GM19324 (cell line): Measurements from ENCODE around the gene CYB5D1.
A peak's percentile ranks its signal among the peaks of the same experiment; 100 is the strongest.

Source experiments
- ATAC-seq: cut with Tn5 transposase; IDR thresholded peaks from one replicate; pipeline ENCODE4 v1.9.1; 2021; ENCODE audit warnings: mild to moderate bottlenecking, moderate library complexity; ENCODE audit not compliant: unreplicated experiment, low FRiP score

CYB5D1 gene

DNA sequence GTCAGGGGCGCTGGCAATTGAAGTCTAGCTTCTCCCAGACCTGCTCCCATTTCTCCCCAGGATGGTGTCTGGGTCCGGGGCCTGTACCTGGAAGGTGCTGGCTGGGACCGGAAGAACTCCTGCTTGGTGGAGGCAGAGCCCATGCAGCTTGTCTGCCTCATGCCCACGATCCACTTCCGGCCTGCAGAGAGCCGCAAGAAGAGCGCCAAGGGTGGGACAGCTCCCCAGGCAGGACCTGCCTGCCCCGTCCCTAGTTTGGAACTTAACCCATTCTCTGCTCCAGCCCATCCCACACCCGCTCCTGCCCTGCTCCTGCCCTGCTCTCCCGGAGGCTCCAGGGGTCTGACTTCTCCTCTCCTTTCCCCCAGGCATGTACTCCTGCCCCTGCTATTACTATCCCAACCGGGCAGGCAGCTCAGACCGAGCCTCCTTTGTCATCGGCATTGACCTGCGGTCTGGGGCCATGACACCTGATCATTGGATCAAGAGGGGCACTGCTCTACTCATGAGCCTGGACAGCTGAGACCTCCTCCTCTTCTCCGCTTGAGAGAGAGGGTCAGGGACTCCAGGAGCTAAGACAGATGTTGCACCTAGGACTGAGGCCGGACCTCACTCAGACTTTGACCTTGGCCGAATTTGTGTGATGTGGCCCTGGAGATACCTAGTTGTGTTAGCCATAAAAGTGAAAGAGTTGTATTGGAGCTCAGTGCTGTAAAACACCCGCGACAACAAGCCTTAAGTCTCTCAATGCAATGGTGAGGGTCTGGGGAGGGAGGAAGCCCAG, 24.6 kb upstream of the CYB5D1 start:
- no peak for ATAC-seq

DNA sequence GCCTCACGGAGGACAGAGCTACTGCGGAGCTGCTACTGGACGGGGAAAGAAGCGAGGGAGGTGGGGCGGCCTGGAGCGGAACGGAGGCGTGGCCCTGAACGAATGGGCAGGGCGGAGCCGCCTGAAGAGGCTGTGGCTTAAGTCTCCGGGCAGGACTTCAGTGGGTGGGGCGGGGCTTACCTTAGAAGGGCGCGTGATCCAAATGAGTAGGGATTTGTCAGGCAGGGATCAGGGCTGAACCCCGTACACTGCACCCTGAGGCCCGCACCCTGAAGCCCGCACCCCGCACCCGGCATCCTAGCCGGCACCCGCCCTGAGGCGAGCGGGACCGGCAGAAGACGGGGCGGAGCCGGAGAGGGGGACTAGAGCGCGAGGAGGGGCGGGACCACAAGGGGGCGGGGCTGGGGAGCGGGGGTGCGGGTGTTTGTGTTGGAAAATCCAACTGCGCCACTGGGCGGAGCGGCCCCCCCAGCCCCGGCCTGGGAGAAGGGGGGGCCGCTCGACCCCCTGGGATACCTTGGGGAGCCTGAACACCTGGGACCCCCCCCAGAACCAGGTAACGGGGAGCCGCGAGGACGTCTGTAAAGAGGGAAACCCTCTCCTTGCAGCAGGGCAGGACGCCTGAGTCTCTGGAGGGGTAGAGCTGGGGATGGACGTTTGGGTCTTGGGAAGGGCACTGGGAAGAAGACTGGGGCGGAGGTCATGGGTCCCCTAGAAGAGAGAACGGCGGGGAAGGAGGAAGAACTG, 23.8 kb upstream of the CYB5D1 start, which contains the start of gene KDM6B:
Gene KDM6B (plus strand): TSS at position 423 of the 747 bp plus-strand sequence. CDS start 11,338 bp downstream, outside the sequence.
- peak; percentile 37 for ATAC-seq

- peak; percentile 0 for ATAC-seq
Observed at GRCh38 chr17:7834542-7834956, 23.3 kb upstream of the CYB5D1 start.

GRCh38 chr17:7834957-7835813, 22.6 kb upstream of the CYB5D1 start:
- peak; percentile 60 for ATAC-seq

- ATAC-seq, result no peak
Observed at GRCh38 chr17:7835814-7836595, 21.8 kb upstream of the CYB5D1 start.

GRCh38 chr17:7836596-7837407, 21.0 kb upstream of the CYB5D1 start:
- no peak for ATAC-seq

- ATAC-seq, result no peak
Observed at GRCh38 chr17:7837408-7838088, 20.3 kb upstream of the CYB5D1 start.

GRCh38 chr17:7838090-7839075, 19.4 kb upstream of the CYB5D1 start:
- no peak for ATAC-seq

- ATAC-seq, result no peak
Observed at GRCh38 chr17:7839190-7839875, 18.5 kb upstream of the CYB5D1 start.

DNA sequence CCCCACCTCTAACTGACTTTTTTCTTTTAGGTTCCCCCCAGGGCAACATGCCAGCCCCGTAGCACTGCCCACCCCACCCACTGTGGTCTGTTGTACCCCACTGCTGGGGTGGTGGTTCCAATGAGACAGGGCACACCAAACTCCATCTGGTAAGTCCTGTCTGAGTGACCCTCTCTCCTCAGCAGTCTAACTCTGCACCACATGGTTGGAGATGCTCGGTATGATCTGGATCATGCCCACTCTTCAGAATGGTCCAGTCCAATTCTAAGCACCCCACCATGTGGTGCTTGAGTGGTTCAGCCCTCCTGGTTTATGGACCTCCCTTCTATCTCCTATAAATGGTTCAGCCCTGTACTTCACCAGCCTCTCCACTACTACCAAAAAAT, 17.9 kb upstream of the CYB5D1 start:
- no peak for ATAC-seq

- no peak for ATAC-seq
Observed at GRCh38 chr17:7840441-7840840, 17.4 kb upstream of the CYB5D1 start.

DNA sequence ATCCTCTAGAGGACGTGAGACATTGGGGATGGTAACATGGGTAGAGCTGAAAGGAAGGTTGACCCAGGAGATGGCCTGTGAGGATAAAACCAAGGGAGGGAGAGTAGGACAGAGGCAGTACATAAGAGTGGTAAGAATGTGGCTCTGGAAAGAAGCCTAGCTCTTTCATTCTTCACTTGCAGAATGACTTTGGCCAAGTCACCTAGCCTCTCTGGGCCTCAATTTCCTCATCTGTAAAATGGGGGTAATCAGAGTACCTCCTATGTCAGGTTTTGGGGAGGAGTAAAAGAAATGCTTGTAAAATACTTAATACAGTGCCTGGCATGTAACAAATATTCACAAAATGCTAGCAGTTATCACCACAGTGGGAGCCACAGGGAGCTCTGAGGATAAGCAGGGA, 16.9 kb upstream of the CYB5D1 start:
- no peak for ATAC-seq

DNA sequence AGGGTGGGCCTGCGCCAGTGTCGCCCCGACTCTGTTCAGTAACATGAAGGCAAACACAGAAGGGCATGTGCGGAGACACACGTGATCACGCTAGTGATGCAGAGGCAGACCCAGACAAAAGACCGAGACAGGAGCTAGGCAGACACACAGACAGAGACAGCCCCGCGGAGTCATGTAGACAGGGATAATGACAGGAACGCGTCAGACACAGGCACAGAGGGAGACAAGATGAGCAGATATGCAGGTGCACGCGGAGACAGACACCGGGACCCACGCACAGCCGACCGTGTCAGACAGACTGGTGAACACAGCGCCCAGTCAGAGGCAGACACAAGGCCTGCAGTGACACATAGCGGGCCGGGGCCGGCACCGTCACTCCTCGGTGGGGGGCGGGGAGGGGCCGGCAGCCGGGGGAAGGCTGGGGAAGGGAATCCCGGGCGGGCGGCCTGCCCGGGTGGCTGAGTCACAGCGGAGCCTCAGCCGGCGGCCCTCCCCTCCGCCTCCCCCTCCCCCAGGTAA, 16.3 kb upstream of the CYB5D1 start:
- no peak for ATAC-seq

DNA sequence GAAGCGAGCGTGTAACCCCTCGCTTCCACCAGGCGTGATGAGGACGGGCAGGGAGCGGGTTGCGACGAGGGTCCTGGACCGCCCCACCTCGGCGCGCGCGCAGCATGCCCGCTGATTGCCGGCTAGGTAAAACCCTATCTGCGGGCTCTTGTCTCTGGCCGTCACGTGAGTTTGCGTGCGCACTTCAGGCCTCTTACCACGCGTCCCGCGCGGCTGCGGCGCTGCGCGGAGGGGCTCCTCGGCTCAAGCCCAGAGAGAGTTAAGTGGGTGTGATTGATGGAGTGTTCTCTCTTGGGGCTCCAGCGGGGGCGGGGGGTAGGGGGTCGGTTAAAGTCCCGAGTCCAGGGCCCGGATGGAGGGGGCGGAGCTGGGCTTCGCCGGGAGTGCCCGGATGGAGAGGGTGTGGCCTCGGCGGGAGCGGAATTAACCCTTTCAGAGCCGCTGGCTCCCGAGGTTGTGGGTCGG, 15.9 kb upstream of the CYB5D1 start:
- ATAC-seq, result peak; percentile 26

- ATAC-seq, result peak; percentile 27
Observed at GRCh38 chr17:7842380-7843256, 15.2 kb upstream of the CYB5D1 start.

DNA sequence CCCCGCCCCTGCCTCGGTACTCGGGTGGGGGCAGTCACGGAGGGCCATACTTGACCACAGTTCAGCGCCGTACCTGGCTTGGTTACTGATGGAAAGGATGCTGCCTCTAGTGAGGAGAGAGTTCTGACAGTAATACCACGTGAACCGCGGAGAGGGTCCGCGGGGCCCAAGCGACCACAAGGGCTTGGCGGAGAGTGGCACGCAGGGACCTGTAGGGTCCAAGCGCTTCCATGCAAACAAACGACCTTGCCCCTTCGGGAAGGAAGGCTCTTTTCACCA, 14.6 kb upstream of the CYB5D1 start:
- peak; percentile 1 for ATAC-seq
